PFSK-1 (cell line): ENCODE results near the gene RALGAPB.

Experiments
- POLR2AphosphoS5 ChIP-seq: IDR thresholded peaks from 2 replicates; pipeline ENCODE4 v1.6.1; 2012; ENCODE audit warnings: low read depth, mild to moderate bottlenecking, control low read depth, low read length, moderate library complexity
- REST ChIP-seq, 2 experiments: IDR thresholded peaks; 2 replicates each; pipeline versions ENCODE4 v1.6.1 to v1.8.0; 2011 to 2012; ENCODE audit warnings: low read depth in 2 of 2, low read length in 2 of 2, control low read depth in 1 of 2, inconsistent platforms in 1 of 2, mild to moderate bottlenecking in 1 of 2, moderate library complexity in 1 of 2; ENCODE audit not compliant: insufficient read depth in 1 of 2
- SIN3A ChIP-seq: IDR thresholded peaks from 2 replicates; pipeline ENCODE4 v1.6.1; 2012; ENCODE audit warnings: mild to moderate bottlenecking, low read length, moderate library complexity, borderline replicate concordance; ENCODE audit not compliant: insufficient read depth
- TAF1 ChIP-seq: IDR thresholded peaks from 2 replicates; pipeline ENCODE4 v1.6.1; 2012; ENCODE audit warnings: low read length, control low read depth, borderline replicate concordance; ENCODE audit not compliant: insufficient read depth

DNA sequence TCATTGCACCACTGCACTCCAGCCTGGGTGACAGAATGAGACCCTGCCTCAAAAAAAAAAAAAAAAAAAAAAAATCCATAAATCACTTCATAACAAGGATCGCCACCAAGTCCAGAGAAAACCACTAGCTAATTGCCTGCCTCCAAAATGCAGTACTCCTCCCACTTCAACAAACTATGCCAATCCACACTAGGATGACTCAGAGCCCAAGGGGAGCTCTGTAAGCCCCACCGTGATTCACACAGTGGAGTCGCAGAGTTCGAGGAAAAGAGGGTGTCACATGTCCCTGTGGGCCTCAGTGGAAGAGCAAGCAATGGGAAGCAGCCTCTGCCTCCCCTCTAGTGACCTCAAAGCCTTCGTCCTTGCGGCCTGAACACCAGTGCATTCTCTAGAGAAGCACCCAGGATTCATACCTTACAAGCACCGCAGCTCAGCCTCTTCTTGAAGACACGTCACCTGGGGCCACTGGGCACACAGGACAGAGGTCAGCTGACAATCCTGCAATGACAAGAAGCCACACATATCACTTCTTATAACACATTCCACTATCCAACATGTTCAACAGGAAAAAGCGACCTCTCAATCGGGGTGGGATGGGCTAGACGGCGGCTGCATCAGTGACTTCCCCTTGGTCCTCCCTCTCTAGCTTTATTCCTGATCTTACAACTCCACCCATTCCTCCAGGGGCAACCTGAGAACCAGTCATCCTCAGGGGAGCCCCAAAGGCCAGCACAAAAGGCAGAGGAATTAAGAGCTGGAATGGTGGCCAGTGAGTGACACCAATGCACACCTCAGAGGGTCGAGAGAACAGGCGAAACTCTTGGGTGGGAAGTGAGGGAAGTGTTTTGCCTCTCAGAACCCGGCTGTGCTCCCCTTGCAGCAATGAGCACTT is 46.4 kb upstream of the RALGAPB start:
- TF ChIP-seq POLR2AphosphoS5, result 0 out of 2 replicates have a peak, but pooled peaks have one; percentile 0
- no peak for TF ChIP-seq SIN3A
- no peak for TF ChIP-seq REST (IDR thresholded peaks at IDR 0.05; ENCODE audit: insufficient read depth in 1 of 2, low read depth in 2 of 2, low read length in 2 of 2)
- TF ChIP-seq TAF1, result no peak
